Esophagus (tissue), 2 donors: Measurements from ENCODE around the gene HIPK3. TPM values are rescaled to one million over a fixed set of nuclear protein-coding genes. Genes with fewer than 3 reads are reported as not detected.

Experiments used
- H3K27ac ChIP-seq, 2 donors: one replicate each; pipeline ENCODE4 v1.5.1; 2013; ENCODE audit warnings: low read depth in 2 of 2, mild to moderate bottlenecking in 2 of 2, inconsistent platforms in 1 of 2, low read length in 1 of 2, moderate library complexity in 1 of 2
- H3K27me3 ChIP-seq, 2 donors: one replicate each; pipeline ENCODE4 v1.6.1; 2013; ENCODE audit warnings: low read length in 2 of 2, control low read depth in 1 of 2, mild to moderate bottlenecking in 1 of 2; ENCODE audit not compliant: insufficient read depth in 2 of 2, control insufficient read depth in 1 of 2
- H3K36me3 ChIP-seq, 2 donors: one replicate each; pipeline ENCODE4 v1.6.1; 2013; ENCODE audit warnings: low read length in 1 of 2; ENCODE audit not compliant: control insufficient read depth in 2 of 2, insufficient read depth in 2 of 2
- H3K4me1 ChIP-seq, 2 donors: one replicate each; pipeline ENCODE4 v1.6.1; 2013; ENCODE audit warnings: low read length in 1 of 2; ENCODE audit not compliant: control insufficient read depth in 2 of 2, insufficient read depth in 2 of 2
- H3K4me3 ChIP-seq, 2 donors: one replicate each; pipeline ENCODE4 v1.5.1; 2013; ENCODE audit warnings: low read length in 2 of 2, mild to moderate bottlenecking in 2 of 2, low read depth in 1 of 2, moderate library complexity in 1 of 2
- H3K9me3 ChIP-seq, 2 donors: one replicate each; pipeline ENCODE4 v1.6.1; 2013; ENCODE audit warnings: mild to moderate bottlenecking in 2 of 2, low read depth in 1 of 2, low read length in 1 of 2, moderate library complexity in 1 of 2; ENCODE audit not compliant: control insufficient read depth in 2 of 2, insufficient read depth in 1 of 2
- WGBS, 2 donors: extraction: QIAGEN DNeasy Blood & Tissue Kit; methylation state at CpG; one replicate each; pipeline ENCODE4 v1.1.7; 2013; 5-methylcytosine and 5-hydroxymethylcytosine counted together
- polyA plus RNA-seq, 2 donors: library from polyadenylated mRNA; stranded (reverse); fragments of 200-250 nt; gene quantifications; one replicate each; pipeline ENCODE4 v1.2.3, GENCODE V29; 2013
- donor health status: healthy with polysubstance abuse.
- donor health status: Bipolar disorder and iron deficiency.

Gene HIPK3
- polyA plus RNA-seq, 2 donors: 8.8 to 13.8 TPM

GRCh38 chr11:33383075-33383919, 126.1 kb downstream of the HIPK3 start:
- Histone ChIP-seq H3K4me3 (no peak overlapping the region), H3K36me3 (no peaks in the 10 kb centered on the region), H3K27me3 (peaks cover 0 to 3% of the 10 kb centered on the region in 2 donors), H3K27ac (no peak overlapping the region), H3K9me3 (no peaks in the 10 kb centered on the region), H3K4me1 (no peaks in the 10 kb centered on the region)
- 69 to 75% methylated on average over 8 of the region's 8 CpGs for whole genome bisulfite sequencing, 2 donors

- no peak overlapping the region for H3K4me3 ChIP-seq
- H3K36me3 ChIP-seq: no peaks in the 10 kb centered on the region
- peaks cover 0 to under 1% of the 10 kb centered on the region in 2 donors for H3K27me3 ChIP-seq
- no peaks in the 10 kb centered on the region for H3K9me3 ChIP-seq
- H3K27ac ChIP-seq: no peak overlapping the region
- WGBS, 2 donors: 87 to 96% methylated on average over 1 of the region's 1 CpG
- H3K4me1 ChIP-seq: no peaks in the 10 kb centered on the region
Measured at GRCh38 chr11:33383920-33384209, 126.7 kb downstream of the HIPK3 start.

GRCh38 chr11:33384220-33384619, 127.0 kb downstream of the HIPK3 start:
- no peaks in the 10 kb centered on the region for H3K9me3 ChIP-seq
- H3K36me3 ChIP-seq: no peaks in the 10 kb centered on the region
- 74 to 75% methylated on average over 2 of the region's 2 CpGs for WGBS, 2 donors
- H3K27ac ChIP-seq: no peak overlapping the region
- H3K4me3 ChIP-seq: no peak overlapping the region
- no peaks in the 10 kb centered on the region for H3K27me3 ChIP-seq
- H3K4me1 ChIP-seq: no peaks in the 10 kb centered on the region

- no peaks in the 10 kb centered on the region for H3K9me3 ChIP-seq
- H3K36me3 ChIP-seq: no peaks in the 10 kb centered on the region
- no peaks in the 10 kb centered on the region for H3K27me3 ChIP-seq
- H3K27ac ChIP-seq: no peak overlapping the region
- H3K4me1 ChIP-seq: no peaks in the 10 kb centered on the region
- WGBS, 2 donors: 61 to 65% methylated on average over 3 of the region's 3 CpGs
- H3K4me3 ChIP-seq: no peak overlapping the region
Measured at GRCh38 chr11:33387581-33387980, 130.4 kb downstream of the HIPK3 start.

GRCh38 chr11:33387996-33388395, 130.8 kb downstream of the HIPK3 start:
- Histone ChIP-seq H3K4me1 (no peaks in the 10 kb centered on the region), H3K4me3 (no peak overlapping the region), H3K36me3 (no peaks in the 10 kb centered on the region), H3K9me3 (no peaks in the 10 kb centered on the region), H3K27me3 (no peaks in the 10 kb centered on the region), H3K27ac (no peak overlapping the region)
- WGBS, 2 donors: 85 to 86% methylated on average over 5 of the region's 5 CpGs

GRCh38 chr11:33388793-33389525, 131.8 kb downstream of the HIPK3 start:
- Histone ChIP-seq H3K36me3 (no peaks in the 10 kb centered on the region), H3K4me3 (no peak overlapping the region), H3K27me3 (no peaks in the 10 kb centered on the region), H3K27ac (no peak overlapping the region), H3K9me3 (no peaks in the 10 kb centered on the region), H3K4me1 (no peaks in the 10 kb centered on the region)
- WGBS, 2 donors: 73 to 79% methylated on average over 7 of the region's 7 CpGs

- Histone ChIP-seq H3K27me3 (no peaks in the 10 kb centered on the region), H3K36me3 (no peaks in the 10 kb centered on the region), H3K27ac (no peak overlapping the region), H3K4me1 (no peaks in the 10 kb centered on the region), H3K4me3 (no peak overlapping the region), H3K9me3 (no peaks in the 10 kb centered on the region)
- 74 to 75% methylated on average over 4 of the region's 4 CpGs for WGBS, 2 donors
Measured at GRCh38 chr11:33389635-33390034, 132.5 kb downstream of the HIPK3 start.

- no peak overlapping the region for H3K4me3 ChIP-seq
- WGBS, 2 donors: 85 to 86% methylated on average over 13 of the region's 13 CpGs
- no peaks in the 10 kb centered on the region for H3K9me3 ChIP-seq
- H3K27me3 ChIP-seq: no peaks in the 10 kb centered on the region
- no peaks in the 10 kb centered on the region for H3K36me3 ChIP-seq
- no peak overlapping the region for H3K27ac ChIP-seq
- no peaks in the 10 kb centered on the region for H3K4me1 ChIP-seq
Measured at GRCh38 chr11:33390944-33391892, 134.0 kb downstream of the HIPK3 start.

GRCh38 chr11:33391893-33392251, 134.7 kb downstream of the HIPK3 start:
- no peaks in the 10 kb centered on the region for H3K27me3 ChIP-seq
- WGBS, 2 donors: 66 to 78% methylated on average over 2 of the region's 2 CpGs
- H3K27ac ChIP-seq: no peak overlapping the region
- no peaks in the 10 kb centered on the region for H3K4me1 ChIP-seq
- H3K9me3 ChIP-seq: no peaks in the 10 kb centered on the region
- no peaks in the 10 kb centered on the region for H3K36me3 ChIP-seq
- H3K4me3 ChIP-seq: no peak overlapping the region
